ENCODE measurements around the gene NUP58. TPM values are rescaled to one million over a fixed set of nuclear protein-coding genes. Genes with fewer than 3 reads are reported as not detected.
A peak's percentile ranks its signal among the peaks of the same experiment; 100 is the strongest.

Gene NUP58
- total and polyA plus RNA-seq, 9 of the 15 experiments (the other 6 are each of a cell fraction or from before 2014, with no cell fraction given) = 12.5 to 98.0 (median 42.6) TPM

DNA sequence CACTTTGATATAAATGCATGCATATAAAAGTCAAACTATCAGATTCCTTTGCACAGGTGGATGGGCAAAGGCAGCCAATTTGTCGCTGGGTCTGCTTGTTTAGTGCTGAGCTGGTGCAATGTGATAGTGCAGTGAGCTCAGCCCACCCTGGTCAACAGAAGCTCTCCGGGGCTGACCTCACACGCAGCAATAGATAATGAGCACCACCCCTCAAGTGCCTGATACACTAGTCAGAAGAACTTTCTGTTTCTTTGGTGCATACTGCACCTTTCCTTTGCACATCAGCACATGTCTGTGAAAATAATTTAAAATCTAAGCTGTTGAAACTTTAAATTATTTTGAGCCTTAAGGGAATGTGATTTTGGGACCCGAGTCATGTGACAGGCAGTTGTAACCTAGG is 90.5 kb downstream of the NUP58 start (continued):
- TF ChIP-seq ZNF518B (CRISPR knock-in tag; IDR thresholded peaks at IDR 0.05) = no peak
- TF ChIP-seq SMAD3 (CRISPR knock-in tag; conservative IDR thresholded peaks at IDR 0.05) = no peak
- peak in 1 of 2 experiments; percentile 40; a peak in 1 of 4 replicates for TF ChIP-seq RCOR1 (IDR thresholded peaks at IDR 0.05; ENCODE audit: borderline replicate concordance in 1 of 2, low read depth in 2 of 2, low read length in 2 of 2)
- TF ChIP-seq, protein P1, sequence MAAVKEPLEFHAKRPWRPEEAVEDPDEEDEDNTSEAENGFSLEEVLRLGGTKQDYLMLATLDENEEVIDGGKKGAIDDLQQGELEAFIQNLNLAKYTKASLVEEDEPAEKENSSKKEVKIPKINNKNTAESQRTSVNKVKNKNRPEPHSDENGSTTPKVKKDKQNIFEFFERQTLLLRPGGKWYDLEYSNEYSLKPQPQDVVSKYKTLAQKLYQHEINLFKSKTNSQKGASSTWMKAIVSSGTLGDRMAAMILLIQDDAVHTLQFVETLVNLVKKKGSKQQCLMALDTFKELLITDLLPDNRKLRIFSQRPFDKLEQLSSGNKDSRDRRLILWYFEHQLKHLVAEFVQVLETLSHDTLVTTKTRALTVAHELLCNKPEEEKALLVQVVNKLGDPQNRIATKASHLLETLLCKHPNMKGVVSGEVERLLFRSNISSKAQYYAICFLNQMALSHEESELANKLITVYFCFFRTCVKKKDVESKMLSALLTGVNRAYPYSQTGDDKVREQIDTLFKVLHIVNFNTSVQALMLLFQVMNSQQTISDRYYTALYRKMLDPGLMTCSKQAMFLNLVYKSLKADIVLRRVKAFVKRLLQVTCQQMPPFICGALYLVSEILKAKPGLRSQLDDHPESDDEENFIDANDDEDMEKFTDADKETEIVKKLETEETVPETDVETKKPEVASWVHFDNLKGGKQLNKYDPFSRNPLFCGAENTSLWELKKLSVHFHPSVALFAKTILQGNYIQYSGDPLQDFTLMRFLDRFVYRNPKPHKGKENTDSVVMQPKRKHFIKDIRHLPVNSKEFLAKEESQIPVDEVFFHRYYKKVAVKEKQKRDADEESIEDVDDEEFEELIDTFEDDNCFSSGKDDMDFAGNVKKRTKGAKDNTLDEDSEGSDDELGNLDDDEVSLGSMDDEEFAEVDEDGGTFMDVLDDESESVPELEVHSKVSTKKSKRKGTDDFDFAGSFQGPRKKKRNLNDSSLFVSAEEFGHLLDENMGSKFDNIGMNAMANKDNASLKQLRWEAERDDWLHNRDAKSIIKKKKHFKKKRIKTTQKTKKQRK (IDR thresholded peaks at IDR 0.05; ENCODE audit: borderline replicate concordance, low read depth, low read length) = no peak
- no peak for TF ChIP-seq ZNF445 (CRISPR knock-in tag; IDR thresholded peaks at IDR 0.05; ENCODE audit: low read depth)
- no peak for TF ChIP-seq ZNF12 (CRISPR knock-in tag; IDR thresholded peaks at IDR 0.05)
- TF ChIP-seq MYBL2 (IDR thresholded peaks at IDR 0.05; ENCODE audit: low read depth) = no peak
- TF ChIP-seq MYBL2 (CRISPR knock-in tag; IDR thresholded peaks at IDR 0.05; ENCODE audit: borderline replicate concordance) = no peak
- TF ChIP-seq TGIF2 (CRISPR knock-in tag; IDR thresholded peaks at IDR 0.05) = no peak
- TF ChIP-seq BCLAF1 (IDR thresholded peaks at IDR 0.05; ENCODE audit: borderline replicate concordance in 1 of 2, control insufficient read depth in 1 of 2, low read depth in 2 of 2, low read length in 1 of 2) = no peak
- no peak for TF ChIP-seq CEBPB (tag; IDR thresholded peaks at IDR 0.05)
- TF ChIP-seq RBFOX2 (IDR thresholded peaks at IDR 0.05; ENCODE audit: low read depth, low read length) = 0 out of 2 replicates have a peak, but pooled peaks have one; percentile 25
- no peak for TF ChIP-seq ZNF589 (CRISPR knock-in tag; IDR thresholded peaks at IDR 0.05; ENCODE audit: low read depth)
- 0 out of 4 replicates have a peak, but pooled peaks of 1 of the 2 experiments have one; percentile 23 for TF ChIP-seq NRF1 (conservative IDR thresholded peaks at IDR 0.05 in 1 of 2, IDR thresholded peaks at IDR 0.05 in 1 of 2)
- TF ChIP-seq RAD51 (IDR thresholded peaks at IDR 0.05; ENCODE audit: borderline replicate concordance, low read depth) = peak; percentile 48; the same call in 1 of the 2 replicates
- no peak for TF ChIP-seq NR1H2 (CRISPR knock-in tag; IDR thresholded peaks at IDR 0.05)
